Hepatocyte (in vitro differentiated cells): Measurements from ENCODE around the gene CEP131. TPM values are rescaled to one million over a fixed set of nuclear protein-coding genes. Genes with fewer than 3 reads are reported as not detected.

Source experiments
- DNase-seq: peaks from one replicate; pipeline ENCODE4 v3.0.0-alpha.2; 2016; ENCODE audit warnings: low spot score
- H2AFZ ChIP-seq: fragments of 200-600 bp; sonication (generic); 2 replicates; pipeline ENCODE4 v1.6.0; 2016; ENCODE audit warnings: antibody characterized with exemption, mild to moderate bottlenecking
- H3K27ac ChIP-seq: fragments of 200-600 bp; sonication (generic); 2 replicates; pipeline ENCODE4 v1.5.1; 2016; ENCODE audit warnings: mild to moderate bottlenecking
- H3K27me3 ChIP-seq: fragments of 200-600 bp; sonication (generic); 2 replicates; pipeline ENCODE4 v1.6.1; 2016
- H3K36me3 ChIP-seq: fragments of 200-600 bp; sonication (generic); replicated peaks from 2 replicates; pipeline ENCODE4 v1.5.1; 2016; ENCODE audit warnings: low read depth; ENCODE audit not compliant: insufficient read depth
- H3K4me1 ChIP-seq: fragments of 200-600 bp; sonication (generic); 2 replicates; pipeline ENCODE4 v1.5.1; 2016; ENCODE audit warnings: mild to moderate bottlenecking, moderate library complexity; ENCODE audit not compliant: insufficient read depth
- H3K4me2 ChIP-seq: fragments of 200-600 bp; sonication (generic); 2 replicates; pipeline ENCODE4 v1.6.0; 2016
- H3K4me3 ChIP-seq: fragments of 200-600 bp; sonication (generic); 2 replicates; pipeline ENCODE4 v1.5.1; 2016; ENCODE audit warnings: mild to moderate bottlenecking
- H3K79me2 ChIP-seq: fragments of 200-600 bp; sonication (generic); 2 replicates; pipeline ENCODE4 v1.6.0; 2017; ENCODE audit warnings: mild to moderate bottlenecking
- H3K9me2 ChIP-seq: fragments of 200-600 bp; sonication (generic); replicated peaks from 2 replicates; pipeline ENCODE4 v1.6.0; 2017; ENCODE audit warnings: mild to moderate bottlenecking; ENCODE audit not compliant: insufficient read depth
- H3K9me3 ChIP-seq: fragments of 200-600 bp; sonication (generic); 2 replicates; pipeline ENCODE4 v1.5.1; 2016; ENCODE audit warnings: low read depth, mild to moderate bottlenecking
- H4K20me1 ChIP-seq: fragments of 200-600 bp; sonication (generic); 2 replicates; pipeline ENCODE4 v1.6.0; 2016; ENCODE audit warnings: mild to moderate bottlenecking; ENCODE audit not compliant: insufficient read depth, poor library complexity, severe bottlenecking
- CTCF ChIP-seq: fragments of 200-600 bp; sonication (generic); IDR thresholded peaks from 2 replicates; pipeline ENCODE4 v1.5.1; 2016; ENCODE audit warnings: antibody characterized with exemption, mild to moderate bottlenecking; ENCODE audit not compliant: poor library complexity
- EZH2 ChIP-seq: fragments of 200-600 bp; sonication (generic); IDR thresholded peaks from 2 replicates; pipeline ENCODE4 v1.6.1; 2016; ENCODE audit warnings: antibody characterized with exemption, mild to moderate bottlenecking, borderline replicate concordance
- EZH2phosphoT487 ChIP-seq: fragments of 200-600 bp; sonication (generic); IDR thresholded peaks from one replicate; pipeline ENCODE4 v1.6.1; 2018; ENCODE audit warnings: antibody characterized with exemption, mild to moderate bottlenecking, low read depth, moderate library complexity; ENCODE audit not compliant: unreplicated experiment, severe bottlenecking
- WGBS: methylation state at CpG from one replicate; pipeline ENCODE4 v1.1.6; 2016; ENCODE audit warnings: low lambda C conversion rate; ENCODE audit errors: missing lambda C conversion rate; 5-methylcytosine and 5-hydroxymethylcytosine counted together
- polyA plus RNA-seq: library from polyadenylated mRNA; unstranded; fragments of >200 nt; fragmentation: Nextera tagmentation; extraction: Ambion mirVana; gene quantifications from 2 replicates; pipeline ENCODE4 v1.2.1, GENCODE V29; 2016
- total RNA-seq: library from RNA; depleted of rRNA; stranded (reverse); fragments of >200 nt; gene quantifications from 2 replicates; pipeline ENCODE4 v1.2.3, GENCODE V29; 2014

Gene CEP131
- total and polyA plus RNA-seq, 2 experiments from 2014 or later: 7.3 to 10.1 TPM

GRCh38 chr17:81179861-81180260, 42.9 kb downstream of the CEP131 start:
- no peak overlapping the region for H3K4me2 ChIP-seq
- TF ChIP-seq CTCF (no peak), EZH2phosphoT487 (no peak), EZH2 (no peak)
- 82% methylated on average over 12 of the region's 12 CpGs for WGBS

GRCh38 chr17:81179220-81179619, 43.5 kb downstream of the CEP131 start:
- 86% methylated on average over 9 of the region's 9 CpGs for WGBS
- Histone ChIP-seq H3K27me3 (no peaks in the 10 kb centered on the region), H3K27ac (no peak overlapping the region), H3K4me2 (no peak overlapping the region), H4K20me1 (no peaks in the 10 kb centered on the region), H3K79me2 (no peaks in the 10 kb centered on the region), H3K9me2 (no peaks in the 10 kb centered on the region), H3K4me3 (no peak overlapping the region), H3K9me3 (no peaks in the 10 kb centered on the region), H2AFZ (no peak overlapping the region), H3K4me1 (no peaks in the 10 kb centered on the region), H3K36me3 (no peaks in the 10 kb centered on the region)
- TF ChIP-seq CTCF (no peak), EZH2phosphoT487 (no peak), EZH2 (no peak)
- DNase-seq: no peak

More at GRCh38 chr17:81179861-81180260, 42.9 kb downstream of the CEP131 start:
- Histone ChIP-seq H3K4me1 (no peaks in the 10 kb centered on the region), H3K4me3 (no peak overlapping the region), H3K27me3 (no peaks in the 10 kb centered on the region), H3K9me2 (no peaks in the 10 kb centered on the region), H4K20me1 (no peaks in the 10 kb centered on the region), H3K9me3 (no peaks in the 10 kb centered on the region), H3K79me2 (no peaks in the 10 kb centered on the region), H2AFZ (no peak overlapping the region), H3K36me3 (no peaks in the 10 kb centered on the region), H3K27ac (no peak overlapping the region)
- DNase-seq: no peak

DNA sequence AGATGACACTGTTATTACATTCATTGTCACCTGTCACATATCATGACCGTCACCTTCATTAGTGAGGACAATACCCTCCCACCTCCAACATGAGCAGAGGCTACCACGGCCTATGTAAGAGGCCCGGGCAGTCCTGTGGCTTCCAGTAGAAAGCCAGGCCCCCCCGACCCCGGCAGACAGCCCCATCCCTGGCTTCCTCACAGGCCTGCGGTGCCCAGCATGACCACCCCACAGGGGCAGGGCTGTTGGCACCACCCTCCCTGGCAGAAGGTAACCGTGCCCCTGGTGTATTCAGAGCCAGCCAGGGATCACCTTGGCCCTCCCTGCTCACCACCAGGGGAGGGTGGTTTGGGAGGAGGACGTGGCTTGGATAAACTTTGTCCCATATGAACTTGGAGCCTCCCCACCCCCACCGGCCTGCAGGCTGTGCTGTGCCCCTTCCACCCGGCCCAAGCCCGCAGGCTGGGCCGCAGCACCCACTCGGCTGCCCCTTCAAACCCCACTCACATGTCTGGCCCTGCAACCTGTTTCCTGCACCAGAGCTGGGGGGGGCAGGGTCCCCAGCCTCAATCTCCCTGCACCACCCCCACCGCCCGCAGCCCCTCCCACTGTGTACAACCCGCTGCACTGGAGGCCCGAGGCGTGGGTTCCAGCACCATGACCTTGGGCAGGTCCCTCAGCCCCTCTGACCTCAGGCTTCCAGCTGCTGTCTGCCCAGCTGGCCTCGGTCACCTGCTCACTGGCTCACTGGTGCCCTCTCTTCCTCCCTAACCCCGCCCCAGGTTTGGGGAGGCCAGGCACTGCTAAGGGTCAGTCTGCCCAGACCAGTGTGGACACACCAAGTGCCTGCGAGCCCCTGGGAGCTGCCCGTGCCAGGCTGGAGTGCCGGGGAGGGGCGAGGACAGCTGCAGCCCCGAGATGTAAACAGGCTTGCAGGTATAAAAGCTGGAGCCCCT, 44.4 kb downstream of the CEP131 start:
- Histone ChIP-seq H3K9me3 (no peaks in the 10 kb centered on the region), H2AFZ (no peak overlapping the region), H3K4me3 (no peak overlapping the region), H3K4me1 (no peaks in the 10 kb centered on the region), H3K36me3 (no peaks in the 10 kb centered on the region), H3K27ac (no peak overlapping the region), H3K79me2 (no peaks in the 10 kb centered on the region), H4K20me1 (no peaks in the 10 kb centered on the region), H3K27me3 (no peaks in the 10 kb centered on the region), H3K9me2 (no peaks in the 10 kb centered on the region), H3K4me2 (no peak overlapping the region)
- WGBS: 86% methylated on average over 23 of the region's 25 CpGs
- TF ChIP-seq EZH2 (no peak), EZH2phosphoT487 (no peak), CTCF (no peak)
- no peak for DNase-seq
